Measurements from ENCODE around the gene NAP1L4.

- TF ChIP-seq CTCF (IDR thresholded peaks at IDR 0.05) (no peak), EZH2 (IDR thresholded peaks at IDR 0.05; ENCODE audit: borderline replicate concordance, insufficient read depth, low read depth, low read length, poor library complexity, severe bottlenecking) (no peak)
These were observed 67.1 kb downstream of the NAP1L4 start for GRCh38 chr11:2924821-2925675.

Measured in B cell (primary cell).